GM12878 (cell line): ENCODE measurements around the gene BRINP3.

Source experiments
- ATF7 ChIP-seq: fragments of 450-650 bp; IDR thresholded peaks from 2 replicates; pipeline ENCODE4 v1.6.1; 2016; ENCODE audit warnings: low read depth, mild to moderate bottlenecking
- CEBPZ ChIP-seq: fragments of 150-350 bp; IDR thresholded peaks from 2 replicates; pipeline ENCODE4 v1.6.1; 2016; ENCODE audit warnings: low read depth, low read length
- CTCF ChIP-seq, 3 experiments: IDR thresholded peaks in 2 of 3; conservative IDR thresholded peaks in 1 of 3; 2 replicates each; pipeline ENCODE4 v1.5.1; 2011; ENCODE audit warnings: low read depth in 3 of 3, low read length in 3 of 3, mild to moderate bottlenecking in 3 of 3, control low read depth in 2 of 3, moderate library complexity in 2 of 3, inconsistent platforms in 1 of 3, mixed read lengths in 1 of 3; ENCODE audit not compliant: control insufficient read depth in 2 of 3, insufficient read depth in 1 of 3; ENCODE audit errors: extremely low read depth in 1 of 3
- EED ChIP-seq: sonication (generic); IDR thresholded peaks from 2 replicates; pipeline ENCODE4 v1.6.1; 2016; ENCODE audit warnings: antibody characterized with exemption, low read depth
- EP300 ChIP-seq, 2 experiments: fragments of 150-350 bp in 1 of 2; IDR thresholded peaks; 2 replicates each; pipeline ENCODE4 v1.6.1; 2011 to 2012; ENCODE audit warnings: low read depth in 2 of 2, low read length in 2 of 2, borderline replicate concordance in 1 of 2, improper control_type of control experiment in 1 of 2, inconsistent platforms in 1 of 2; ENCODE audit not compliant: control insufficient read depth in 1 of 2
- EZH2 ChIP-seq: IDR thresholded peaks from 2 replicates; pipeline ENCODE4 v1.6.1; 2012; ENCODE audit warnings: low read depth, mild to moderate bottlenecking, control low read depth, inconsistent platforms, low read length, borderline replicate concordance; ENCODE audit not compliant: control insufficient read depth
- HCFC1 ChIP-seq: fragments of 150-350 bp; IDR thresholded peaks from 2 replicates; pipeline ENCODE4 v1.6.1; 2014; ENCODE audit warnings: low read length
- KDM1A ChIP-seq: fragments of 200-600 bp; sonication (generic); IDR thresholded peaks from 2 replicates; pipeline ENCODE4 v1.6.1; 2016; ENCODE audit warnings: borderline replicate concordance
- POLR2A ChIP-seq: IDR thresholded peaks from 2 replicates; pipeline ENCODE4 v1.6.1; 2011; ENCODE audit warnings: low read depth, mild to moderate bottlenecking, low read length

- TF ChIP-seq KDM1A (no peak), CTCF (IDR thresholded peaks at IDR 0.05 in 2 of 3, conservative IDR thresholded peaks at IDR 0.05 in 1 of 3; ENCODE audit: control insufficient read depth in 2 of 3, extremely low read depth in 1 of 3, insufficient read depth in 1 of 3, low read depth in 3 of 3, low read length in 3 of 3) (no peak), EP300 (IDR thresholded peaks at IDR 0.05; ENCODE audit: borderline replicate concordance in 1 of 2, control insufficient read depth in 1 of 2, low read depth in 2 of 2, low read length in 2 of 2) (no peak), ATF7 (no peak), EZH2 (no peak), CEBPZ (no peak), HCFC1 (no peak), EED (no peak), POLR2A (no peak)
Measured at GRCh38 chr1:190192627-190193026, 285.0 kb downstream of the BRINP3 start.
